Effector memory CD8-positive, alpha-beta T cell (primary cell): Measurements from ENCODE around the gene TTC7B.

Source experiments
- ATAC-seq: fragments of 150-1000 bp; cut with Tn5 transposase; replicated peaks from 2 replicates; pipeline ENCODE4 v1.10.0; 2021; ENCODE audit warnings: mild to moderate bottlenecking, moderate library complexity
- DNase-seq, 3 experiments: peaks; one replicate each; pipeline ENCODE4 v3.0.0; 2021
- H3K27ac Mint-ChIP-seq, 2 donors: one replicate each; pipeline ENCODE4 v1.8.0; 2022; ENCODE audit warnings: mild to moderate bottlenecking in 2 of 2, mixed read lengths in 2 of 2, moderate library complexity in 2 of 2
- H3K27me3 Mint-ChIP-seq, 2 donors: one replicate each; pipeline ENCODE4 v1.8.0; 2022; ENCODE audit warnings: mixed read lengths in 2 of 2
- H3K36me3 Mint-ChIP-seq: one replicate; pipeline ENCODE4 v1.8.0; 2022; ENCODE audit warnings: mild to moderate bottlenecking, moderate library complexity, mixed read lengths; ENCODE audit not compliant: insufficient read depth
- H3K4me1 Mint-ChIP-seq, 2 donors: one replicate each; pipeline ENCODE4 v1.8.0; 2022; ENCODE audit warnings: low read depth in 2 of 2, mixed read lengths in 2 of 2
- H3K4me3 Mint-ChIP-seq, 2 donors: one replicate each; pipeline ENCODE4 v1.8.0; 2022; ENCODE audit warnings: mild to moderate bottlenecking in 2 of 2, mixed read lengths in 2 of 2, moderate library complexity in 2 of 2
- H3K9me3 Mint-ChIP-seq, 2 donors: one replicate each; pipeline ENCODE4 v1.8.0; 2022; ENCODE audit warnings: mixed read lengths in 2 of 2

TTC7B gene

DNA sequence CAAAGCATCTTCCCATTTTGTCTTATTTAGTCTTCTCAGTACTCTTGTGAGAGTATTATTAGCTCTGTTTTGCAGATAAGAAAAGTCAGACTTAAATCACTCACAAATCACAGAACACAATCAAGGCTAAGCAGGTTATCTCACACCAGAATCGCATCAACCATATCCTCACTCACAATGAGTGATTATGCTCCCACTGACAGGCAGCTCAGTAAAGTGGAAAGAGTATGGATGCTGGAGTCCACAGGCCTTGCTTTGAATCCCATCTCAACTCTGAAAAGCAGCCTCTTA, 43.1 kb downstream of the TTC7B start:
- Mint-ChIP-seq H3K27me3 (peaks cover 0 to 6% of the 10 kb centered on the region in 2 donors), H3K27ac (no peak overlapping the region), H3K36me3 (no peaks in the 10 kb centered on the region), H3K4me3 (no peak overlapping the region), H3K4me1 (no peaks in the 10 kb centered on the region), H3K9me3 (no peaks in the 10 kb centered on the region)
- DNase-seq: no peak
- no peak for ATAC-seq

DNA sequence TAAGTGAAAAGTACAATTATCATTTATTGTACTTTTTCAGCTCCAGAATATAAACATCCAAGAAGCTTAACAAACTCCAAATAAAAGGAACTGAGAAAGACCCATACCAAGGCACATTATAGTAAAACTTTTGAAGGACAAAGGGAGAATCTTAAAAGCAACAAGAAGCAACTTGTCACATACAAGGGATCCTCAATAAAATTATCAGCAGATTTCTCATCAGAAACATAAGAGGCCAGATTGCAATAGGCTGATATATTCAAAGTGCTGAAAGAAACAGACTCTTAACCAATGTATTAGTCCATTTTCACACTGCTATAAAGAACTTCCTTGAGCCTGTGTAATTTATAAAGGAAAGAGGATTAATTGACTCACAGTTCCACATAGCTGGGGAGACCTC, 48.3 kb downstream of the TTC7B start:
- no peak for ATAC-seq
- DNase-seq: no peak
- Mint-ChIP-seq H3K4me1 (no peaks in the 10 kb centered on the region), H3K27me3 (peaks cover 0 to 7% of the 10 kb centered on the region in 2 donors), H3K4me3 (no peak overlapping the region), H3K9me3 (peaks cover 4 to 14% of the 10 kb centered on the region in 2 donors), H3K27ac (no peak overlapping the region), H3K36me3 (no peaks in the 10 kb centered on the region)

DNA sequence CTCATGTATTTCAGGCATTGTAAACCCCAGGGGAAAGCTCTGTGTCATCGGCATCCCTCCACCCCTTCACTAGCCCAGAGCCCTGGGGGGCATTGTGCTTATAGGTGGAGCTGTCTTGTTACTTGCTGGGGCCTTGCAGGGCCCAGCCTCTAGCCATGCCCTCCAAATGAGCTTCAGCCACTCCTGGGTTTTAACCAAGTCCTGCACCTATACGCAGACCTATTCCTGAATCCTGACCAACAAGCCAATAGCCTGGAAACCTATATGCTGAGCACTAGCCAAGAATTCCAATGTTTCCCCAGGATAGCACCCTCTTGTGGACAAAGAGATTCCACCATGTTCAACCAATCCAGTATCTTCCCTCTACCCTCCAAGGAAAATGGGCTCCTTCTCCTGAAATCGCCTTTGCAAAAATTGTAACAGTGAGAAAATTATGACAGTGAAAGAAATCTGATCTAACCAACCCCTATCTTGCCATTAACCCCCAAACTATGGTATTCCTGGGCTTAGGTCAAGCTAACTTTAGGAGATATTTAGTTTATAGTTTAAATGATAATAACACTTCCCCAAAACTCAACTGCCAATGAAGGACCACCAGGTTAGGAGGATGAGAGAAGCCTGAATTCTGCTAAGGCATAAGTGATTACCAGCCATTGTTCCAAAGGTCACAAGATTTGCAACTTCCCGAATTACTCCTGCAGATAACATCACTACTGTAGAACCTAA, 55.5 kb downstream of the TTC7B start:
- ATAC-seq: no peak
- peaks cover 0 to 22% of the 10 kb centered on the region in 2 donors for H3K27me3 Mint-ChIP-seq
- peaks cover 7% of the 10 kb centered on the region for H3K36me3 Mint-ChIP-seq
- peaks cover 6 to 8% of the 10 kb centered on the region in 2 donors for H3K9me3 Mint-ChIP-seq
- DNase-seq: no peak
- peaks cover 0 to 5% of the 10 kb centered on the region in 2 donors for H3K4me1 Mint-ChIP-seq
- no peak overlapping the region for H3K4me3 Mint-ChIP-seq
- no peak overlapping the region for H3K27ac Mint-ChIP-seq

DNA sequence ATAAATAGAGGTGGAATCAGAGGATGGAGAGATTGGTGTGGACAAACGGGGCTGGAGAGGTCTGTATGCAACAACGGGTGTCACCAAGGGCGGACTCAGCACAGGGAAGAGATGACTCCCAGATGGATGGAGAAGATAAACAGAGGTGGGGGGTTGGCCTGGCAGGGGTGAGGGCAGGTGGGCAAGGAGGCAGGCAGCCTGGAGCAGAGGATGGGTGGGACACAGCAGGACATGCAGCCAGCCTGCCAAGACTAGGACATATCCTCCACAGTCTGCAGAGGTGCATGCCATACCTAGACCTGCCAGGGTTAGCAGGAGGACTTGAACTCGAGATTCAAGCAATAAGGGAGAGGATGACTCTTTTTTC, 56.2 kb downstream of the TTC7B start:
- no peak for ATAC-seq
- Mint-ChIP-seq H3K36me3 (peaks cover 7% of the 10 kb centered on the region), H3K27me3 (peaks cover 0 to 22% of the 10 kb centered on the region in 2 donors), H3K4me1 (peaks cover 0 to 5% of the 10 kb centered on the region in 2 donors), H3K4me3 (no peak overlapping the region), H3K27ac (peak overlapping the region in 1 of 2 donors; percentile 71), H3K9me3 (peaks cover 6 to 7% of the 10 kb centered on the region in 2 donors)
- no peak for DNase-seq

DNA sequence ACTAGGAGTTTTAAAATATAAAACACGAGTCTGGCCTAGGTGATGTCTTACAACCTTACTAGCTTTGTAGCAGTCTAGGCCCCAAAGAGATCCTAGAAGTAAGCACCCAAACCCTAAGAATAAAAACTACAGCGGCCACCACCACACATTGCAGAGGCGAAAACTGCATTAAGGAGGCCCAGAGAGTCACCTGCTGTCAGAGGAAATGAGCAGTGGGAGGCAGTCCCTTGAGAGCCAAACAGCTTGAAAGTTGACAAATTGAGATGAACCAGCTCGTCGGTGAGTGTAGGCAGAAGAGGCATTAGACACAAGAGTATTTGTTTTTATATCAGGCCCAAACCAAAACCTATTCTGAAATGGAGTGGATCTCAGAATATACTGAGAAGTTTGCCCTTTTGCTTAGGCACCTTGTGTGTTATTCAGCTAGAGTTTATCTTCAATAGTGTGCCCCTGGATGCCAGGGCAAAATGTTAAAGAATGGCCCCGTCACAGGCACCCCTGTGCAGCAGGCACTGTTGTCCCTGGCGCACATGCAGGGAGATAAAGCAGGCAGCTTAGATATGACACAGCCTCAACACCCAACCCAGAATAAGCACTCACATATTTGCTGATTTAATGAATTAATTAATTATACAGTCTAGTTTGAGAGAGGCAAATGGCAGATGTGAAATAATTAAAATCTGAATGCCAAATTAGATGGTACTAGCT, 56.7 kb downstream of the TTC7B start:
- Mint-ChIP-seq H3K4me3 (peak overlapping the region; percentile 78 to 79), H3K27me3 (peaks cover 0 to 22% of the 10 kb centered on the region in 2 donors), H3K9me3 (peaks cover 6 to 7% of the 10 kb centered on the region in 2 donors), H3K27ac (peak overlapping the region in 1 of 2 donors; percentile 71), H3K36me3 (peaks cover 7% of the 10 kb centered on the region), H3K4me1 (peaks cover 0 to 5% of the 10 kb centered on the region in 2 donors)
- DNase-seq (no peak), ATAC-seq (no peak)

DNA sequence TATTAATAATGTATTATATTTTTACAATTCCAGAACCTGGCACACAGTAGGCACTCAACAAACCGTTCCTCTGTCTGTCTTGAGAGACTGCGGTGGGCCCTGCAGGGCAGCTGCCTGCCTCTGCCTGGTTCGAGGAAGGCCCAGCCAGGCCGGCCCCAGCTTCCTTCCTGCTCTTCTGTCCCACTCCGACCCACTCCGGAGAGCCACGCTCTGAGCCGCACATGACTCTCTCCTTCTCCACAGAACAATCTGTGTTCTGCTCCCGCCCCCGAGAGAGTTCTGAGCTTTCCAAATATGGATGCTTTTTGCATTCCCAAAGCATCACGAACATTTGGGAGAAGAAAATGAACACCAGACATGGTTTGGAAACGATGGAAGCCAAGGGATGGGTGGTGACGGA, 57.3 kb downstream of the TTC7B start:
- ATAC-seq: no peak
- peaks cover 0 to 22% of the 10 kb centered on the region in 2 donors for H3K27me3 Mint-ChIP-seq
- peaks cover 0 to 5% of the 10 kb centered on the region in 2 donors for H3K4me1 Mint-ChIP-seq
- H3K36me3 Mint-ChIP-seq: peaks cover 7% of the 10 kb centered on the region
- H3K4me3 Mint-ChIP-seq: peak overlapping the region; percentile 78 to 79
- peak overlapping the region; percentile 71 to 86 for H3K27ac Mint-ChIP-seq
- DNase-seq: no peak
- peaks cover 5 to 7% of the 10 kb centered on the region in 2 donors for H3K9me3 Mint-ChIP-seq

DNA sequence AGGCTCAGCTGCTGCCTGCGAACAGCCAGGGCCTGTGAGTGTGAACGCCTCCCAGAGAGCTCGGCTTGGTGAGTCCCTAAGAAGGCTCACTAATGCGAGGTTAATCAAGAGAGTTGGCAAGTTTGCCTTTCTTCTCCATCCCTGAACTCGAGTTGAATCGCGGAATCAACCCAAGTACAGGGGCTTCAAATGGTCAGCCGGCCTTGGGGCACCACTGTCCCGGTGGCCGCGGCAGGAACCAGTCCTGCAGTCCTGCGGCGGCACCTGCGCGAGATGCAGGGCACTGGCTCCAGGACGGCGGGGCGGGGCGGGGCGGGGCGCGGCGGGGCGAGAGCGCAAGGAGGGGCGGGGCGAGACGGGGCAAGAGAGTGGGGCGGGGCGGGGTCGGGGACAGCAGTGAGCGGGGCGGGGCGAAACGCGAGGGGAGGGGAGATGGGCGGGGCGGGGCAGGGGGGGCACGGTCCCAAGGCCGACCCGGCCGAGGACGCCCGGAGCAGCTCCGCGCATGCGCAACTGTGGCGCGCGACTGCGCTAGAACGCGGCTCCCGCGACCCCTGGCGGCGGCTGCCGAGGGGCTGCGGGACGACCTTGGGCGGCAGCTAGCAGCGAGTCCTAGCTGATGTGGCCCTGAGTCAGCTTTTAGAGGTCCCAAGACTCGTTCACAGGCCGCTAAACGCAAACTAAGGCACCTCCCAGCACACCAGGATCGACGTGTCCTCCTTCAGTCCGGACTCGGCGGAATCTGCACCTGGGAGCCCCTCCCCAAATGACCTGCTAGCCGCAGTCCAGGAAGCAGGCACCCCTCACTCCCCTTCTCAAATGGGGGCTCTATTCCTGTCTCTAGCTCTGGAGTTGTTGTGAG, 58.0 kb downstream of the TTC7B start:
- Mint-ChIP-seq H3K27ac (peak overlapping the region; percentile 71 to 86), H3K36me3 (peaks cover 7% of the 10 kb centered on the region), H3K4me1 (peaks cover 0 to 5% of the 10 kb centered on the region in 2 donors), H3K27me3 (peaks cover 0 to 22% of the 10 kb centered on the region in 2 donors), H3K4me3 (peak overlapping the region; percentile 78 to 79), H3K9me3 (peaks cover 3 to 7% of the 10 kb centered on the region in 2 donors)
- peak; percentile 93 for ATAC-seq
- DNase-seq: peak; percentile 89 to 96 (median 91)

DNA sequence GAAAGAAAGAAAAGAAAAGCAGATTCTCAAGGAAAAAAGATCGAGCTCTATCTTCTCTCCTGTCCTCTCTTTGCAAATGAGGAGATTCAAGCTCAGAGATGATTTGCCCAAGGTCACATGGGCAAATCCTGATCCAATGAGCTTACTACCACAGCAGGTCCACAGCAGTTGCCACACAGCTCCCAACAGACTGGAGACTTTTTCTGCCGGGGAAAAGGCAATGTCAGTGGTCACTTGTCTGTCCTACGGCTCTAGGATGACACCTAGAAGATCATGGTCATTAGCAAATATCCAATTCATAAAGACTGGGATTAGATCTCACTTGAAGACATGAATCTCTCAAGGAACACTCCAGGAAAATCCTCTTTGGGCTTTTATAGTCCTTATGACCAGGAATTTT, 58.8 kb downstream of the TTC7B start:
- H3K36me3 Mint-ChIP-seq: peaks cover 7% of the 10 kb centered on the region
- DNase-seq (no peak), ATAC-seq (no peak)
- H3K4me3 Mint-ChIP-seq: peak overlapping the region; percentile 67 to 78
- no peak overlapping the region for H3K27ac Mint-ChIP-seq
- peaks cover 2% of the 10 kb centered on the region in 2 donors for H3K9me3 Mint-ChIP-seq
- H3K27me3 Mint-ChIP-seq: peaks cover 0 to 17% of the 10 kb centered on the region in 2 donors
- H3K4me1 Mint-ChIP-seq: peaks cover 0 to 5% of the 10 kb centered on the region in 2 donors

DNA sequence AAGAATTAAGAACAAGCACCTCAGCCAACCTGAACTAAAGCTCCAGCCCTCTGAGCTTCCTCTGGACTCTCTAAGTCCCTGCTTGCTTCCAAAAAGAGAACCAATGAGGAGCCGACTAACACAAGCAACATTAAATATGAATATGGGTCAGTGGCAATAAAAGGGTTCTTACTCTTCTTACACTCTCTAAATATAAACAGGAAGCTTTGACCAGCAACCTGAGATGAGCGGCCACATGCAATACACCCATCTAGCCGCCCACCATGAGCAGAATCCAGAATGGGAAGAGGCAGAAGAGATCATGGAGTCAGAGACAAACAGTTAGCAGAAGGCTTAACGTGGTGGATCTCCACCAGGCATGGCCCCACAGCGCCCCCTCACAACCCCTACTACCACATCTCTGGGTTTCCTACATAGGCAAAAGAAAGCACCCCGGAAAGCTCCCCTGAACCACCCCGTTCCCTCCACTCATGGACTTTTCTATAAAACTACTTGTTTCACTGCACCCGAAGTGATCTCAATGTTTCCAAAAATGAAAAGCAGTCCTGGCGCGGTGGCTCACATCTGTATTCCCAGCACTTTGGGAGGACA, 59.4 kb downstream of the TTC7B start:
- Mint-ChIP-seq H3K4me3 (peak overlapping the region in 1 of 2 donors; percentile 67), H3K27ac (no peak overlapping the region), H3K27me3 (peaks cover 0 to 11% of the 10 kb centered on the region in 2 donors), H3K36me3 (peaks cover 7% of the 10 kb centered on the region), H3K9me3 (no peaks in the 10 kb centered on the region), H3K4me1 (peaks cover 0 to 5% of the 10 kb centered on the region in 2 donors)
- no peak for DNase-seq
- ATAC-seq: no peak

DNA sequence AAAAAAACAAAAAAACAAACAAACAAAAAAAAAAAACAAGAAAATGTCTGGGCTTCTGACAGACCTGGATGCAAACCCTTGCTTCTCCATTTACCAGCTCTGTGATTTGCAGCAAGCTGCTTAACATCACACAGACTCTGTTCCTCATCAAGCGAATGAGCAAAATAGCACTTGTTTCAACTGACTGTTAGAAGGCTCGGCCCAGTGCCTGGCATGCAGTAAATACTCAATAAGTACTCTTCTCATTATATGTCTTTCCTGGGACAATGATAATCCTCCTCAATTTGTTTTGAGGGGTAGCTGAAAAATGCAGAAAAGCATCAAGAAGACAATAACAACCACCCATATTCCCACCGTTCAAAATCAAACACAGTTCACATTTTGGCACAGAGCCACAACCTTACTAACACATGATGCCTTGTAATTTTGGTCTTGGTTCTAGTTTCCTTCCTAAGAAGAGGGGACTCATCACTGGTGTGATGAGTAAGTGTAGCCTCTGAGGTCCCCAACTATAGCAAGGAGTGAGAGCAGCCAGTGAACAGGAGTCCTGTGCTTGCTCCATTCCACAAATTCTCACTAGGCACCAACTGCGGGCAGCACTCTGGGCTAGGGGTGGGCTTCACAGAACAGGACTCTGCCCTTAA, 60.4 kb downstream of the TTC7B start:
- no peak overlapping the region for H3K4me3 Mint-ChIP-seq
- no peak overlapping the region for H3K27ac Mint-ChIP-seq
- no peak for ATAC-seq
- DNase-seq: no peak
- no peaks in the 10 kb centered on the region for H3K27me3 Mint-ChIP-seq
- no peaks in the 10 kb centered on the region for H3K9me3 Mint-ChIP-seq
- H3K4me1 Mint-ChIP-seq: peaks cover 0 to 5% of the 10 kb centered on the region in 2 donors
- H3K36me3 Mint-ChIP-seq: peaks cover 7% of the 10 kb centered on the region

DNA sequence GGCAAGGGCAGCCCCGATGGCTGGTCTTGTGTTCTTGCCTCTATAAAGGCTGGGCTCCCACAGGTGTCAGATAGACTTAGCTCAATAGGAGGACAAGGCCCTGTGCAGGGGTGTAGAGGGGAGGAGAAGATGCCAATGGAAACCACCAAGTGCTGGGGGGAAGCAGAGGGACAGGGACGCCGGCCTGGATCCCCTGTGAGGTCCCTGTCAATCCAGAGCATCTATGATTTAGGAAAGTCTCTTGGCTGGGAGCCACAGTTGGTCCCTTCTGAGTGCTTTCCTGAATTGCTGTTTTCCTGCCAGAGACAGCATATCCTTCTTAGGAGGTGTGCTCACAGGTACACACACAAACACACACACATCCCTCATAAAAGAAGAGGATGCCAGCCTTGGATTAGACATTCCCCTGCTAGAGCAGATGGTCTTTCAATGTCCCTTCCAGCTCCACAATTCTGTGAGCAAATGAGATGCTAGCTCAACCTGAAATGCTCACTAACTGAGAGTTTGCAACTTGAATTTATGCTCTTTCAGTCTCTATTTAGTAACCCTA, 62.7 kb downstream of the TTC7B start:
- peaks cover 0 to 3% of the 10 kb centered on the region in 2 donors for H3K4me1 Mint-ChIP-seq
- H3K4me3 Mint-ChIP-seq: no peak overlapping the region
- peak overlapping the region in 1 of 2 donors; percentile 42 for H3K27ac Mint-ChIP-seq
- H3K27me3 Mint-ChIP-seq: peaks cover 7 to 8% of the 10 kb centered on the region in 2 donors
- H3K9me3 Mint-ChIP-seq: peaks cover 5% of the 10 kb centered on the region in 2 donors
- ATAC-seq: no peak
- H3K36me3 Mint-ChIP-seq: no peaks in the 10 kb centered on the region
- DNase-seq: no peak

DNA sequence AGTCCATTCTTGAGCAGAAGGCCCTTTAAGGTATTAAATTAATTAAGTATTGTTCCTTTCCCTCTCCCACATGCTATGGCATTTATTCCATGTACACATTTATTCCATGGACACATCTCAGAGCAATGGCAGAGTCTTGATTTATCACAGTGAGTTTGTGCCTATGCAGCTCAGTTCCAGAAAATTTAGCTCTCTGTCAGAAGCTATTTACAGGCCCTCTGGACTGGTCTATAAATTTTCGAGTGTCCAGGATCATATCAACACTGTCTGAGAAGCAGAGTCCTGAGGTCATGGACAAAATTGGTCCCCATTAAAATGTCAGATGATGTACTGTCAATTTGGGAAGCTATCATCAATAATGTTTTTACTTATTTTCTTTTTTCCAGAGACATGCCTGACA, 65.5 kb downstream of the TTC7B start:
- Mint-ChIP-seq H3K9me3 (peaks cover 5% of the 10 kb centered on the region in 2 donors), H3K4me3 (no peak overlapping the region), H3K27me3 (peaks cover 7 to 22% of the 10 kb centered on the region in 2 donors), H3K36me3 (no peaks in the 10 kb centered on the region), H3K27ac (no peak overlapping the region), H3K4me1 (no peaks in the 10 kb centered on the region)
- DNase-seq: no peak
- ATAC-seq: no peak
